C1 segment of cervical spinal cord (tissue), 14 donors: ENCODE results near the gene LSS.
A peak's percentile ranks its signal among the peaks of the same experiment; 100 is the strongest.
"Not testable (repeated sequence)": the region's sequence is repeated elsewhere in the genome, so short reads cannot be mapped to it uniquely, and the experiment has no call there.

Source experiments
- DNase-seq, 14 donors: peaks; one replicate each; lab custom pipeline; 2025; lab: John Stamatoyannopoulos, UW

Gene LSS

DNA sequence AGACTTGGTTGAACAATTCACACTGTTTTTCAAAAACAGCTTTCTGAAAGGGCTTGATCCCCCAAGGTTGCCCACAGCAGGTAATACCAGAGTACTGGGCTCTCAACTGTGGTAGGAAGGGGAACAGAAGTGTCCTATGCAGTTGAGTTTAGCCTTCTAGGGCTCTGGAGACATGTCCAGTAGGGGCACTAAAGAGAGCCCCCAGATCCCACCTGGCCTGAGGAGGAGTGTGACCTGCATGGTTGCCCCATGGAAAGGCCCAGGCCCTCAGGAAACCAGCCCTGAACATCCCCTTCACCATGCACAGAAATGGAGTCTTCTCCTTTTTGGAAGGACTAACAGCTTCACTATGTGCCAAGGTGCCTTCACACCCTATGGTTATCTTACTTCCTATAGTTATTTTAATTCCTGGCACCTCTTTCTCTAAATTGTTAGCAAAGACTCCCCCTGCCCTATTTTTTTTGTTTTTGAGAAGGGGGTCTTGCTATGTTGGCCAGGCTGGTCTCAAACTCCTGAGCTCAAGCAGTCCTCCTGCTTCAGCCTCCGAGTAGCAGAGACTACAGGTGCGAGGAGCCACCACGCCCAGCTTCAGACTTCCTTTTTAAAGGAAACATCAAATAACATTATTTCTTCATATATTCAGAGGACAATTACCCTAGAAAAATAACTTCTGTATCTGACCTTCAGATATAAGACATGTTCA lies 16.8 kb upstream of the LSS start:
- DNase-seq: no peak

DNA sequence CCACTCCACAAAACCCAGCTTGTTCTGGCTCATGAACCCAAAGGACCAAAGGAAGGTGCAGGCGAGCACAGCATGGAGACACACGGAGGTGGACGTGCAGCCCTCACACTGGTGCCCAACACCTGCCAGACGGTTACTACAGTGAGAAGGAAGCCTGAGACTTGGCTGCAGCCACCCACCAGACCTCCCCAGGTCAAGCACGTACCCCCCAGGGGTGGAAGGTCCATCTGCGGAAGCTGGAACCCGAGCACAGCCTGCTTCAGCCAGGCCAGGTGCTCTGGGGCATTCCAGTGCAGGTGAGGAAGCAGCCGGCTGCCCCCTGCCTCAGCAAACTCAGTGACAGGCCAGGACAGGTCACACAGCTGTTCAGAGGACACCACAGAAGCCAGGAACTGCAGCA lies 16.0 kb upstream of the LSS start:
- DNase-seq: no peak

DNA sequence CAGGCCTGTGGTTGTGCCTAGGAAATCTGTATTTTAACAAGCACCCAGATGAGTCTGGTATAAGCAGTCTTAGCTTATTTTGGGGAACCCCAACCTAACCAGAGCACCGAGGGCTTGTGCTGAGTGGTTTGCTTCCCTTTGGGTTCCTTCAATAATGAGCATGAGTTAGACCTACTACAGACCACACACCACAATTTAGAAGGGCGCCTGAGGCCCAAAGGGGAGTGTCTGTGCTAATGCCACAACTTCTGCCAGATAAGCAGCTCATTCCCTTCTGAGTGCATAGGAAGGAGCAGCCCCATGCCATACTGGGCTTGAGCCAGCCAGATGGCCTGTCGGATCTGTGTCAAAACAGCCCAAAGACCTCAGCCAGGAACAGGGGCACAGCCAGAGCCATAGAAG lies 15.4 kb upstream of the LSS start:
- no peak for DNase-seq

DNA sequence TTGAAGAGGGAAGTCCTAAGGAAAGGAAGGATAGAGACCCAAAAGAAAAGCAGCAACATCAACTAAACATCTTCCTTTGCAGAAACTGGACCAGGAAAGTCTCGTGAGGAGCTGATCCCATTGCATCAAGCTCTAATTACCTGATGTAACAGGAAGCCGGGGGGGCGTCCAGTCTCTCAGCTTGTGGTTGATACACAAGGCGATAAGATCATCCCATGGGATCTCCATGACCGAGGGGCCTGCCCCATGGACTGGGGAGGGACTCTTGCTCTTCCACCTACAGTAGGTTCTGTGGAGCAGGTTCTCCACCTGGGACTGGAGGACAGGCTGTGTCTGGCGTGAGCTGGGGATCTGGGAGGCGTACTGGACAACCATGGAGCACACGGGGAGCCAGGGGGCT lies 14.8 kb upstream of the LSS start:
- no peak for DNase-seq

DNA sequence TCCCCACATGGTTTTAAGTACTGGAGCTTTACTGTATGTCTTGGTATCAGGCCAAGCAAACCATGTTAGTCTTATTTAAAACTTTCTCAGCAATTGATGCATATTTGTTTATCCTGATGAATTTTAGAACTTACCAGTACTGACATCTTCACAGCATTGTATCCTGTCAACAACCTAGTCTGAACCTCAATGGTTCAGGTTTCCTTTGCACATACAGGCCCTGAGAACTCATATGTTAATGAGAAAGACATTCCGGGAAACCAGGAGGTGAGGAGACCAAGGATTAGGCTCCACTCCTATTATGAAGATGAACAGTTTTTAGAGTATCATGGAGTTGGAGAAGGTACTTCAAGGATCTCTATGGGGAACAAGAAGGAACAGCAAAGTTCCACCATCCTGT lies 13.0 kb upstream of the LSS start:
- DNase-seq: not testable (repeated sequence)

DNA sequence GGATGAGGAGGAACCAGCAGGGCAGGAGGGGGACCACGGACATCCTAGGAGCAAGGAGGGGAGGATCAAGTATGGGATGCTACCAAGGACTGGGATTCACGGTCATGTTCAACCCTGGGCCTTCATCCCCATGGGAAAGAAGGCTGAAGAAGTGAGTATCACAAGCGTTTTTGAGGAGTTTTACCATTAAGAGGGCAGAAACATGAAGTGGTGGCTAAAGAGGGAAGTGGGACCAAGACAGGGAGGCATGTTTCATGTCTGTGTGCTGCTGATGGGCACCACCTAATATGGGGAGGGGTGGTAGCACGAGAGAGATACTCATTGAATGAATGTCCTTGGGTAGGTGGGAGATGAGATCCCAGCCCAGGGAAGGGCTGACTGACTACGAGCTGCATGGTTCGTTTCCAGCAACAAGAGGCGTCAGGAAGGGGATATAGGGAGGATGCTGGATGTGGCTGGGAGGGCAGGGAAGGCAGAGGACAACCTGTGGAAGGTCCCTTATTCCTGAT lies 11.3 kb upstream of the LSS start:
- no peak for DNase-seq

DNA sequence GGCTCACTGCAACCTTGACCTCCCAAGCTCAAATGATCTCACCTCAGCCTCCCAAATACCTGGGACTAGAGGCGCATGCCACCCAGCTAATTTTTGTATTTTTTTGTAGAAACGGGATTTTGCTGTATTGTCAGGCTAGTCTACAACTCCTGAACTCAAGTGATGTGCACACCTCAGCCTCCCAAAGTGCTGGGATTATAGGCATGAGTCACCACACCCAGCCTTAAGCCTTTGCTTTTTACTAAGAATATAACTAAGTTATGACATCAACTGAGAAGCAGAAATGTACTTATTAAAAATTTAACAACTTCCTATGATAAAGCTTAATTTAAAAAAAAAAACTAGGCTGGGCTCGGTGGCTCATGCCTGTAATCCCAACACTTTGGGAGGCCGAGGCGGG lies 8.9 kb upstream of the LSS start:
- DNase-seq: no peak

DNA sequence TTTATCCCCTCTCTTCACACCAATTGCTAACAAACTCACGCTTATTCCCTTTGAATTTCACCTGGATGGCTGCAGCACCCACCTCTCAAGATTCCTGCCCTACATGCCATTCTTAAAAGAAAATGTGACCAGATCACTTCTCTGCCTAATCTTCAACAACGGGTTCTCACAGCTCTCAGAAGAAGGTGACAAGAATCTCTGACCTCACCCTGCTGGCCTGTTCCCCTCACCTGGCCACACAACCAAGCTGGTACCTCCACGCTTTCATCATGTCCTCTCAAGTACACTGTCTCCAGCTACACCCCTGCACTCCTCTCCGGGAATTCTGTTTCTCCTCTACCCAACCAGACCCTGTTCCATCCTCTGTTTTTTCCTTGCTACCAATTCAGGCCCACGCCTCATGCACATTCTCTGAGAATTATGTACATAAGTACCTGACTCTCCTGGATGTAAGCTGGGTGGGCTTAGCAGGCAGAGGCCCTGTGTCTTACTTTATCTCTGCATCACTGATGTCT lies 5.9 kb upstream of the LSS start:
- DNase-seq: no peak

DNA sequence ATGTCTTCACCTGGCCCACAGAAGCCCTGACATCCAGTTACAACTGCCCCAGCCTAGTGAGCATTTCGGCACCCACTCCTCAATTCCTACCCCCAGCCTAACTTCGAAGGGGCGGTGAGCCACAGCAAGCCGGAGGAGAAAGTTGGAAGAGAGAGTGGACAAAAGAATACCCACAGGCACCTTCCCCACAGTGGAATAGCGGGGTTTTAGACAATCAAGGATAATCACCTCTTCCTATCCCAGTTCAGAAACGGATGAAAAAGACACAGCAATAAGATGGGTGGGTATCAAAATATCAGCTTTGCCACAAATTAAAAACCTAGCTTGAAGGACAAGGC lies 1.3 kb upstream of the LSS start:
- DNase-seq: no peak

DNA sequence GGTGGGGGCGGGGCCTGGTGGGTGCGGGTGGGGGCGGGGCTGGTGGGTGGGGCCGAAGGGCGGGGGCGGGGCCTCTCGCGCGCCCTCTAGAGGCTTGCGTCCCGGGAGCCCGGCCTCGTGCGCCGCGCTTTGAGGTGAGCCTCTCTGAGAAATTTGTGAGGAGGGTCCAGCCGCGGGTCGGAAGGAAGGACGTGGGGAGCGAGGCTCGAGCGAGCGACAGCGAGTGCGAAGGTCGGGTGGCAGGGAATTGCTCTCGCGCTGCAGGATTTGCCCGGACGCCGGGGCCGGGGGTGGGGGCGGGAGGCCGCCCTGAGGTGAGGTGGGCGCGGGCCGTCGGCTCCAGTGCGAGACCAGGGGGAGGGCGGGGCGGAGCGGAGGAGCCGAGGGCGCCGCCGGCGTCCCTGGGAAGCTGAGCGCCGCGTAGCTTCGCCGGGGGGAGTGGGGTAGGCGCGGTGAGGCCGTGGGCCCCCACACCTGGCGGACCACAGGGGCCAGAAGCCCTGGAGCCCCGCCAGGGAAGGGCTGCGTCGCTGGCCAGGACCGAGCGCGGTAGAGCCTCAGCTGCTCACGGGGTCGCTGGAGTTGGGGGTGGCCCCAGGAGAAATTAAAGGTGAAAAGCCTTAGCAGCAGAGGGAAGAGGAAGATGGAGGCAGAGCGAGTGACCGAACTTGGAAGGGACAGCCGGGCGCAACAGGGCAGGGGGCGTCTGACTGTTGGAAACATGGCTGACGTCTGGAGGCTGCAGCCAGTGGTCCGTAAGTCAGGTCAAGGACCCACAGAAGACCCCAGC lies 754 bp upstream of the LSS start:
- peak in 3 of 14 donors; percentile 75 to 90 (median 88) for DNase-seq

DNA sequence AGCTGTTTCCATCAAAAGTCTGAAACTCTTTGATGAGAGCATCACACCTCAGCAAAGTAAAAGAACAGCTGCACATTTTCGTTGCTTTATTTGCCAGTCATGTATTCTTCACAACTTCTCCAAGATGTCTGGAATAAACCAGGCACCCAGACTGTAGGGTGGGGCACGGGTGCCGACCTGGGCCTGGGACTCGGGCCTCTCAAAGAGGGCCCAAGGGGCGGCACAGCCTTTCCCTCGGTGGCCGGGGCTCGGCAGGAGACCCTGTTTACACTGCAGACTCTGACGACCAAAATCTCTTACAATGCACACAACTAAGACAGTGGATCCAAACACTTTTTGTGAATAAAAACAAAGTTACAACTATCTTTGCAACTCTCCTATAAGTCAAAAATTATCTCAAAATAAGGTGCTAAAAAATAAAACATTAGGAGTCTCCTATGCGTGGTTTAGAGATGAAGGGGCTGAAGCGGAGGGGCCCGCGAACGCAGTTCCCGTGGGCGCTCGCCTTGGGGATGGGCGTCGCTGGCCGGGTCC lies 696 bp downstream of the LSS start:
- peak in 2 of 14 donors; percentile 7 to 34 for DNase-seq

DNA sequence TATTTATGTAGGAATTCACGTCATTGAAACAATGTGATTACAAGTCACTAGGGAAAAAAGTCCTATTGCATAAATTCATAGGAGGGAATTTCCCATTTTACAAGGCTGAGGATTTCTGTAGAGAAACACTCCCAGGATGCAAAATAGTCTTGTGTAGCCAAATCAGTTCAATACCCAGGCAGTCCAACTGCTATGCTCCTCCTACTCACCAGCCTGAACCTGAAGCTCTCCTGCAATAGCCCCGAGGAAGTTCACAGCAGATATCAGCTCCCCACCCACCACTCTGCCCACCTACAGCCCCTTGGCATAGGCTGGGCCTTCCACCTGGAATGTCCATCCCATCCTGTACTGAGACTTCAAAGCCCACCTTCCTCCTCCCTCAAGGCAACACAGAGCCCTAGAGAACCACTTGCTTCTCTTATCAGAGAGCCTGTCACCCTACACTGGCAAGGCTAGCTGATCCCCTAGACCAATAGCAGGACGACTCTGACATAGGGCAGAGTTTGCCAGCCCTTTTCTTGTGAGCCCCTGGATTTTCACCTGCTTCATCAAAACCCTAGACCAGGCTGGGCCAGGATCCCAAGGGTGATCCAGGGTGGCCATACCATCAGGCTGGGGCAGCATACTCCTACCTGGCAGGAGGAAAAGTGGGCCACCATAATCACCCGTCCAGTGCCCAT lies 1.5 kb downstream of the LSS start:
- peak in 2 of 14 donors; percentile 31 to 40 for DNase-seq

DNA sequence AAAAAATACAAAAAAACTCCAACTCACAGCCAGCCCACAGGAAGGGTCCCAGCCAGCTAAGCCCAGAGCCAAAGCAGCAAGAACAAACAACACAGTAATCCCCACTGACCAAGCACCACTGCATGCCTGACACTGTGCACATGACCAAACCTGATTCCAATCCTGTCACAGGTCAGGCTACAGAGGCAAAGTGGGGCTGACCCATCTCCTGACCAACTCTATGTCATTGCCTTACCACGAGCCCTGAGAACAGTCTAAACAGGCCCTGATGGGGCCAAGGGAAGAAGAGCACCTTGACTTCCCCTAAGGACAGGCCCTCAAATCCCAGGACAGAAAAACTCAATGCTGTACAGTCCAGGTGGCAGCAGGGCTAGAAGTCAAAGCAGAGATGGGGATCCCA lies 2.4 kb downstream of the LSS start:
- DNase-seq: peak in 2 of 14 donors; percentile 6 to 26

DNA sequence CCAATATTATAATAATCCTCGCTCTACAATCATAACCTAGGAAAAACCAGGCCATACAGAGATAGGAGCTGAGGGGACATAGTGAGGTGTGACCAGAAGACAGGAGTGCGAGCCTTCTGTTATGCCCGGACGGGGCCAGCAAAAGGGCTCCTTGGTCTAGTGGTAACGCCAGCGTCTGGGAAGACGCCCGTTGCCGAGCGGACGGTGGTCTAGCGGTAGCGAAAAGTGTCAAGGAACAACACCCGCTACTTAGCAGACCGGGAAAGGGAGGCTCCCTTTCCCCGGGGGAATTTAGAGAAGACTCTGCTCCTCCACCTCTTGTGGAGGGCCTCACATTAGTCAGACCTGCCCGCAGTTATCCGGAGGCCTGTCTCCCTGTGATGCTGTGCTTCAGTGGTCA lies 4.9 kb downstream of the LSS start:
- DNase-seq: not testable (repeated sequence)

DNA sequence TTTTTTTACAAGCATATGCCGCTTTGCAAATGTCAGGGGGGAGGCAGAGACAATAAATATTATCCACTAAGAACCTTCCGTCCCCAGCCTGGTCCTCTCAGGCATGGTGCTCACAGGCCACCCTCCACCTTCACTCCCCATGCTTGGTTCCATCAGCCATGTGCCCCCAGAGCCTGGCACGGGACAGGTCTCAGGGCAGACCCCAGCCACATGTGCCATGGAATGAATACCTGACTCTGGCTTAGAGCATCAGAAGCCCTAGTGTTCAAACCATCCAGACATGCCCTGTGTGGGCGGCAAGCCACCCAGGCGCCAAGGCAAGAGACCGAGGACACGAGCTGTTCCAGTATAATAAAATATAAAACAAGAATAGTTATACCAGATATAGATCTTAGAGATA lies 5.4 kb downstream of the LSS start:
- no peak for DNase-seq

DNA sequence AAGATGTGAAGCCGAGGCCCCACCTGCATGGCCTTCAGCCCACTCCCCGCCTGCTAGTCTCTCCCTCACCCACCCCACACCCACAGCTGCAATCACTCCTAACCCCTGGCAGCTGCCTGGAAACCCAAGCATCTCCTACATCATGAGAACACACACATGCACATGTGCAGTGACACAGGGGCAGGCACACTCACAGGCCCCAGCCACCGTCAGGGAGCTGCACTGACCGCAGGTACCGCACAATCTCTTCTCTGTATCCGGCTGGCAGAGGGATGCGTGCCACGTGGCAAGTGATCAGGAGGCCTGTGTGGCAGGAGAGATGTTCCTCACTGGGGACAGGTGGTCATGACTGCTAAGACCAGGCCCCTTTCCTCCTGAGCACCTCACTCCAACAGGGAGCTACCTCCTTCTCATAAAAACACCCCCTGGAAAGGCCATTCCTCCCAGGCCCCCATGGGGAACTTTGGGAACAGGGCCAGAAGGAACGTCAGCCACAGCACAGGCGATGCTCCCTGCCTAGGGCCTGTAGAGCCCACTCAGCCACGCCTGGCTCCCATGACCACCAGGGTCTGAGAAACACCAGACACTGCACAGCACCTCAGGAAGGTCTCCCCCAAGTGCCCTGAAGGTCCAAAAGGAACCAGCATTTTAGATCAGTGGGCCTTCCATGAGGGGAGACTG lies 6.0 kb downstream of the LSS start:
- no peak for DNase-seq

DNA sequence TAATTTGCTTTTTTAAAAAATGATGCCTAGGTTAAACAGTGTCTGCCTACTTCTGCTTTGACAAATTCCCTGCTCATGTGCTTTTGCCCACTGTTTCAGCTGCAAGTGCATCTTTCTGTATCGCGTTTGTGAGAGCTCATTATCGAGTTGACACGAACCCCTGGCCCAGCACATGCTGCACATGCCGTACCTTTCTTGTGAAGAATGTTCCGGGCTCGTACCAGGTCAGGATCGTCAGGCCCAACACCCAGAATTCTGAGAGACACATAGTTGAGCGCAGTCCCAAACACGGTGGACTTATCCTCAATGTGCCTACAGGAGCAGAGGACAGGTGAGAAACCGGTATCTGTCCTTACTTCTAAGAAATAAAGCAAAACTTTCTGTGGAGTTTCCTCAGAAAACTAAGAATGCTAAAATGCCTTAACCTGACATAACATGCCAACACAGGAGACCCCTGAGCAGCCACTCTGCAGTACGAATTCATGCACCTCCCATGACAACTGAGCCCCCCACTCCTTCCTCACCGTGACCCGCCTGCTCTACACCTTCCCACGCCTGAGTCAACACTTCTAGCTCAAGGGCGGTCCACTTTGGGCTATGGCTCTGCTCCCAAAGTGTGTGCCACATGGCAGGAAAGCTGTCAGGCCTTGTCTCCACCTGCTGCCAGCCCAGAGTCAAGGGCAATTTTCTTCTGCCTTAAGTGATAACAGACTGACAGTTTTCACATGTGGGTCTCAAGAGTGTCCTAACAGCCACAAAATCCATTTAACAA lies 6.7 kb downstream of the LSS start:
- no peak for DNase-seq

DNA sequence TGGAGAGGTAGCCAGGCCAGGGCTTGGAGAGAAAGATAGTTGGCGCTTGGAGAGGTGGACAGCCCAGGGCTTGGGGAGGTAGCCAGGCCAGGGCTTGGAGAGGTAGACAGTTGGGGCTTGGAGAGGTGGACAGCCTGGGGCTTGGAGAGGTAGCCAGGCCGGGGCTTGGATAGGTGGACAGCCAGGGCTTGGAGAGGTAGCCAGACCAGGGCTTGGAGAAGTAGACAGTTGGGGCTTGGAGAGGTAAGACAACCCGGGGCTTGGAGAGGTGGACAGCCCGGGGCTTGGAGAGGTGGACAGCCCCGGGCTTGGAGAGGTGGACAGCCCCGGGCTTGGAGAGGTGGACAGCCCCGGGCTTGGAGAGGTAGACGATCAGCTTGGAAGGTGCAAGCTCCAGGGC lies 7.7 kb downstream of the LSS start:
- no peak for DNase-seq

DNA sequence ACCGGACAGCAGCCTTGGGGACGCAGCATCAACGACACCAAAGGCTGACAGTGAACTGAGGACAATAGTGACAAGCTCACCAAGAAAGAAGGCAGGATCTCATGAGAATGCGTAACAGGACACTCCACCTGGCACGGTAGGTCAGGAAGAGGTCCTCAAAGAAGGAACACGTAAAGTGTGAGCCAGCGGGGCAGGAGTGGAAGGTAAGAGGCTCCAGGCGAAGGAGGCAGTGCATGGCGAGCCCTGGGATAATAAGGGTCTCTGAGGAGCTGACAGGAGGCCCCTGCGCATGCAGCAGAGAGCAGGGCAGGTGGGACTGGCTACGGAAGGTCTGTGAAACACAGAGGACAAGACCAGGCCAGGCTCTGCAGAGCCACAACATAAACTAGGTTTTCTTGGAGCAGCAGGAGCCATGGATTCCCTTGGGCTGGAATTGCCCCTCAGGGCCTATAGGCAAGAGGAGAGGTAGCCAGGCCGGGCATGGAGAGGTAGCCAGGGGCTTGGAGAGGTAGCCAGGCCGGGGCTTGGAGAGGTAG lies 8.2 kb downstream of the LSS start:
- no peak for DNase-seq

DNA sequence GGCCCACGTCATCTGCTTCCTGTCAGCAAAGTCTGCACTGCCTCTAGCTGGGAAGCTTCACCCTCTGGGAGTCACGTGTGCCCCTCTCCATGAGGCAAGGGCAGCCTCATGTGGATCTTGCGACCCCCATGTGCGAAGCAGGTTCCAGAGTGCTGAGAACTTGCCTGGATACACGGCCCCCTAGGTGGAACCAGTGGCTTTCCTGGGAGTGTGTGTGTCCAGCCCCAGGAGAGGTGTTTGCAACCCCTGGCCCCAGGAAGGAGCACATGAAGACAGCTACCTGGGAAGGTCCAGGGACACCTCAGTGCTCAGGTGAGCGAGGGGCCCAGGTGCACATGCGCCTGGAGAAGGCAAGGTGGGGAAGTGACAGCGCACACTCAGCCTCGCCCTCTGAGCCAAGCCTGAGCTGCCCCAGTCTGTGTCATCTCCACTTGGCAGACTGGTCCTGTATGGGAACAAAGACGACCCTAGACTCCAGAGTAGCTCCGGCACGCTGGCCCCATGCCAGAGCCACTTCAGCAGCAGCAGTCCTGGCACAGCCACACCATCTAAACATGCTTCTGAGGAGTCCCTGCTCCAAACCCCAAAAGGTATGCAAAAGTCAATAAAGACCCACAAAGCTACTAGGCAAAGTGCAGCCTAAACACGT lies 8.9 kb downstream of the LSS start:
- peak in 1 of 14 donors; percentile 25 for DNase-seq
